Measurements from ENCODE around the gene THOP1.

Gene THOP1

DNA sequence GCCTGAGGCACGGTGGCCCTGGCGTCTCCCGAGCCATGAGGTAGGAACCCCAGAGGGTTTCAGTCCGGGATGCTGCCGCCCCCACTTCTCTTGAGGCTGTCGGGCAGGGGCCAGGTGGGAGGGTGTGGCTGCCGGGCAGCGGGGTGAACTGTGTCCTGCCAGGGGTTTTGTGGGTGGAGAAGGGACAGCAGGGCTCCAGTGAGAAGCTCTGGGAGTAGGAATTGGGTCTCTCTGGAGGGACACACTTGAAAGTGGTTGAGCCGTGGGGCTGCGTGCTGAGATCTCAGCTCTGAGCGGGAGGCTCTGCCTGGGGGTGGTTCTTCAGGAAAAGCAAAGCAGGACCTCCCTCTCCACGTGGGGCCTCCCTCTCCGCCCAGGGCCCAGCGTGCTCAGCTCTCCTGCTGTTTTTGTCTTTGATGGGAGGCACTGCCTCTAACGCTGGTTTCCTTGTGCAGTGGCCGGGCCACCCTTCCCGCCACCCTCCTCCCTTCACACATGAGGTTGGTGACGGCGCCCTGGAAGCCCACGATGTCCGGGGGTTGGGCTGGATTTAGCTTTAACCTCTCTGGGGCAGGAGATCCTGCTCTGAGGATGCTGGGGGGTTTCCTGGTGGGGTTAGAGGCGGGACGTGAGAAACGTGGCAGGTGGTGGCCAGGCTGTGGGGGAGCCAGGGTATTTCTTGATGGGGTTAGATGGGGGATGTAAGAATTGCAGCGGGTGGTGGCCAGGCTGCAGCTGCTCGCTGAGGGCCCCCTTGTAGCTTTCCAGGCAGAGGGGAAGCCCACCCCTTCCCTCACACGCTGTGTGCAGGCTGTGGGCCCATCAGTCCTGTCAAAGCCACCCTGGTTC, 19.1 kb downstream of the THOP1 start:
- FAIRE-seq: no peak

DNA sequence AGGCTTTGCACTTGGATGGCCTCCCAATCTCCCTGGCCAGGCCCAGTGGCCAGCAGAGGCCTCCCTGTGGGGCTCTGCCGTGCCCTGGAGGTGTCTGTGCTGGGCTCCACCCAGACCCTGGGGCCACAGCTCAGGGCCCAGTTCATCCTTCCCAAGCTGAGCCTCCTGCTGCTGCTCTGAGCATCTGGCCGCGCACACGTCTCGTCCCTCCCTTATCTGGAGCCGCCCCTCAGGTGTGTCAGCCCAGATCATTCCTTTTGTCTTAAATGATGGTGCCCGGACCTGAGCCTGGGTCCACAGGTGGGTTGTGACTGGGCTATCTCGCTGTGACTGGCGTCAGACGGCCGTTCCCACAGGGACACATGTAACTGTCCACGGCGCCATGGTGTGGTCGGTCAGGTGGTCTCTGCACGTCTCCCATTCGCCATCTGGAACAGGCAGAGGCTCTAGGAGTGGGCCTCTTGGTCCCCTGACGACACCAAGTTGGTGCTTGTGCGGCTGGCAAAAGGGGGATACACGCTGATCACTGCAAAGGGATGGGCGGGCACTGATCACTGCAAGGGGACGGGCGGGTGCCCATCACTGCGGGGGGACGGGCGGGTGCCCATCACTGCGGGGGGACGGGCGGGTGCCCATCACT, 20.1 kb downstream of the THOP1 start:
- no peak for FAIRE-seq

GRCh38 chr19:2805991-2806649, 20.8 kb downstream of the THOP1 start:
- FAIRE-seq: no peak

DNA sequence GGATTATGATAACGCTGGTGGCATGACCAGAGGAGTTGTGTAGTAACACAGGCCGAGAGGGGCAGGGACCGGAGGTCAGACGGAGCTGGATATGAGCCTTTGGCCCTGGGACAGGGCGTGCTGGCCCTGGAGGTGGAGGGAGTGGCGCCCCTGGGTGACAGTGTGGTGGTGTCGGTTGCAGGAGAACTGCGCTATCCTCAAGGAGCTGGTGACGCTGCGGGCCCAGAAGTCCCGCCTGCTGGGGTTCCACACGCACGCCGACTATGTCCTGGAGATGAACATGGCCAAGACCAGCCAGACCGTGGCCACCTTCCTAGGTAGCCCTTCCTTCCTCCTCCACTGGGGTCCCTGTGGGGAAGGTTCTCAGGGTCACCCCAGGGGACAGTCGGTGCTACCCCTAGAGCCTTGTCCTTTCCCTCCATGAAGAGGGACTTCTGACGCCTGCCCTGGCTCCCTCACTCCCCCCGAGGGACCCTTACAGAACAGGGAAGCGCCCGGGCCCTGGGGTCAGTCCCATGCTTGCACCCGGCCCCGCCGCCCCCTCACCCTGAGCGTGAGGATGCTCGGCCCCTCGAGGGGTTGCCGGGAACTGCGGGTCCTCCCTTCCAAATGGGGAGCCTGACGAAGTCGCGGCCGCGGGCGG, 21.6 kb downstream of the THOP1 start:
- FAIRE-seq: no peak

DNA sequence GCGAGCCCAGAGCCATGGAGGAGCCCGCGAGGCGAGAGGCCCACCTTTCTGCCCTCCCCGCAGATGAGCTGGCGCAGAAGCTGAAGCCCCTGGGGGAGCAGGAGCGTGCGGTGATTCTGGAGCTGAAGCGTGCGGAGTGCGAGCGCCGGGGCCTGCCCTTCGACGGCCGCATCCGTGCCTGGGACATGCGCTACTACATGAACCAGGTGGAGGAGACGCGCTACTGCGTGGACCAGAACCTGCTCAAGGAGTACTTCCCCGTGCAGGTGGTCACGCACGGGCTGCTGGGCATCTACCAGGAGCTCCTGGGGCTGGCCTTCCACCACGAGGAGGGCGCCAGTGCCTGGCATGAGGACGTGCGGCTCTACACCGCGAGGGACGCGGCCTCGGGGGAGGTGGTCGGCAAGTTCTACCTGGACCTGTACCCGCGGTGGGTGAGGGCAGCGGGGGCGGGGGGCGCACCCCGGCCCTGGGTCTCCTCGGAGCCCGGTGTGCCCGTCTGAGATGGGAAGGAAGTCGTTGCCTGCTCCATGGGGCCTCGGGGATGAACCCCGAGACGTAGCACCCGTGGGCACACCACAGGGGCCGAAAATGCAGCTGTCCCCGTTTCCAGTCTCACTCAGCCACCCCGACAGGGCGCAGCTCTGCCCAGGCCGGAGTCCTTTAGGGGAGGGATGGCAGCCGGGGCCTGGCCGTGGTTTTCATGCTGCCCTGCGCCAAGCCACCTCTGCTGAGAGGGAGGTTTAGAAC, 22.3 kb downstream of the THOP1 start:
- no peak for FAIRE-seq

DNA sequence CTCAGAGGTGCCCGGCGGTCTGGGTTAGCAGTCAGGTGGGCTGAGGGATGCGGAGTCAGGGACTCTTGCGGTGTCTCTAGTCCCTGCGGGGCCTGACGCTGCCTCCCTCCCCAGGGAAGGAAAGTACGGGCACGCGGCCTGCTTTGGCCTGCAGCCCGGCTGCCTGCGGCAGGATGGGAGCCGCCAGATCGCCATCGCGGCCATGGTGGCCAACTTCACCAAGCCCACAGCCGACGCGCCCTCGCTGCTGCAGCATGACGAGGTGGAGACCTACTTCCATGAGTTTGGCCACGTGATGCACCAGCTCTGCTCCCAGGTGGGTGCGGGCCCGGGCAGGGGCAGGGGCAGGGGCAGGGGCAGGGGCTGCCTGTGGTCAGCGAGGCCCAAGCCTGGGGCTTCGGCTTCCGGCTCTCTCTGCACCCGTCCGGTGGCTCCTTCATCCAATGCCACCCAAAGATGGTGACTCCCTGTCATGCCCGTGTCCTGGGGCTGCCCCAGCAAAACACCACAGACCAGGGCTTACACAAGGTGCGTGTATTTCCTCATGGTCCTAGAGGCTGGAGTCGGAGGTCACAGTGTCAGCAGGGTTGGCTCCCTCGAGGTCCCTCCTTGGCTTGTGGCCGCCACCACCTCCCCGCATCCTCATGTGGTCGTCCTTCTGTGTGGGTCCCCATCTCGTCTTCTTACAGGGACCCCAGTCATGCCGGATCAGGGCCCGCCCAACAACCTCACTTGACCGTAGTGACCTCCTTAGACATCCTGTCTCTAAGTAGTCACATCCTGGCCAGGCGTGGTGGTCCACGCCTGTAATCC, 23.0 kb downstream of the THOP1 start:
- FAIRE-seq: no peak

DNA sequence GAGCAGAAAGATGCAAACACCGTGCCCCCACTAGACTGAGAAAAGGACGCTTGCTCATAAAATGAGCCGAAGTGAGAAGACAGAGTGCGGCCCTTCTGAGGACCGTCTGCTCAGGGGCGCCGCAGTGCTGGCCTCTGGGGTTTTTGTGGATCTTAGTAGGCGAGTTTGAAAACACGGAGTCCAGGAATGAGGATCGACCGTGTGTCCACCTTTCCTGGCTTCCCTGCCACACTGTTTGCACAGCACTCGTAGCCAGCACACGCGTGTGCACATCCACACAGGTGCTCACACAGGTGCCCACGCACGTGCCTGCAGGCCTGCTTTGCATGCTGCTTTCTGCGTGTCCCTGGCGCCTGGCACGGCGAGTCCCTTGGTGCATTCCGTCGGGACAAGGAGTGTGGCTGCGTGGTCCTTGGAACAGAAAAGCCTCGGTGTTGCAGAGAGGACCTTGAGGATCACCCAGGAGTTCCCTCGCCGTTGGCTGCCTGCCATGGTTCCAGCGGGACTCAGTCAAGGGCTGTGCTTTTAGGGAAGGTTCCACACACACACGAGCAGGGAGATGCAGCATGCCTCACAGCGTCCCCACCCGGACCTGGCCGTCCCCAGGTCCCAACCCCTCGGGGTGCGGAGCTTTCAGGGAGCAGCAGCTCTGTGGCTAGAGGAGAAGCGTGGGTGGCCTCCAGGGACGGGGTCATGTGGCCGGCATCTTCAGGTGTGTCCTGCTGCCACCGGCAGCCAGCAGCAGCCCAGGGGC, 24.3 kb downstream of the THOP1 start:
- FAIRE-seq: no peak

DNA sequence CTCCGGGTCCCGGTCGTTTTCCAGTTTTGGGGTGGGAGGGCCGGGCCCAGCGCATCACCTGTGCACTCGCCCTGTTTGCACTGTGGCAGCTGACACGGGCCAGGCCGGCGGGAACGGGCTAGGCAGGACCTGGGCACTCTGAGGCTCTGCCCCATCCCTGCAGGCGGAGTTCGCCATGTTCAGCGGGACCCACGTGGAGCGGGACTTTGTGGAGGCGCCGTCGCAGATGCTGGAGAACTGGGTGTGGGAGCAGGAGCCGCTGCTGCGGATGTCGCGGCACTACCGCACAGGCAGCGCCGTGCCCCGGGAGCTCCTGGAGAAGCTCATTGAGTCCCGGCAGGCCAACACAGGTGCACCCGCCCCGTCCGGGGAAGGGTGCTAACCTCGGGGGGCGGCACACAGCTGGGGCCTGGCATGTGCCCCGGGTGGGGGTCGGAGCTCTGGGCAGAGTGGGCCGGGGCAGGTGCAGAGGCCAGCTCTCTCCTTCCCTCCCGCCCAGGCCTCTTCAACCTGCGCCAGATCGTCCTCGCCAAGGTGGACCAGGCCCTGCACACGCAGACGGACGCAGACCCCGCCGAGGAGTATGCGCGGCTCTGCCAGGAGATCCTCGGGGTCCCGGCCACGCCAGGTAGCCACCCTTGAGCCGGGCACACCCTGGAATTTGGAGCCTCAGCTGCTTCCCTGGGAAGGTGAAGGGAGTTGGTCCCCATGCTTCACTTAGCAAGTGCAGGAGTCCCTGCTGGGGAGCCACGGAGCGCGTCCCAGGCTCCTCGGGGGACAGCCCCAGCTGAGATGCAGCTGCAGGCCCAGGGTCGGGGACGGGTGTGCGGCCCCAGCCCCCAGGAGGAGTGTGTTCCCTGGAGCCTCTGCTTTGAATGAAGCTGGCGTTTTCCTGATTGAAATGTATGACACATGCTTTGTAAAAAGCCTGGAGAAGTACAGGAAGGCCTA, 25.1 kb downstream of the THOP1 start:
- FAIRE-seq: no peak

GRCh38 chr19:2811221-2811722, 26.0 kb downstream of the THOP1 start:
- no peak for FAIRE-seq

GRCh38 chr19:2811735-2812413, 26.6 kb downstream of the THOP1 start:
- no peak for FAIRE-seq

GRCh38 chr19:2812414-2813234, 27.3 kb downstream of the THOP1 start:
- no peak for FAIRE-seq

DNA sequence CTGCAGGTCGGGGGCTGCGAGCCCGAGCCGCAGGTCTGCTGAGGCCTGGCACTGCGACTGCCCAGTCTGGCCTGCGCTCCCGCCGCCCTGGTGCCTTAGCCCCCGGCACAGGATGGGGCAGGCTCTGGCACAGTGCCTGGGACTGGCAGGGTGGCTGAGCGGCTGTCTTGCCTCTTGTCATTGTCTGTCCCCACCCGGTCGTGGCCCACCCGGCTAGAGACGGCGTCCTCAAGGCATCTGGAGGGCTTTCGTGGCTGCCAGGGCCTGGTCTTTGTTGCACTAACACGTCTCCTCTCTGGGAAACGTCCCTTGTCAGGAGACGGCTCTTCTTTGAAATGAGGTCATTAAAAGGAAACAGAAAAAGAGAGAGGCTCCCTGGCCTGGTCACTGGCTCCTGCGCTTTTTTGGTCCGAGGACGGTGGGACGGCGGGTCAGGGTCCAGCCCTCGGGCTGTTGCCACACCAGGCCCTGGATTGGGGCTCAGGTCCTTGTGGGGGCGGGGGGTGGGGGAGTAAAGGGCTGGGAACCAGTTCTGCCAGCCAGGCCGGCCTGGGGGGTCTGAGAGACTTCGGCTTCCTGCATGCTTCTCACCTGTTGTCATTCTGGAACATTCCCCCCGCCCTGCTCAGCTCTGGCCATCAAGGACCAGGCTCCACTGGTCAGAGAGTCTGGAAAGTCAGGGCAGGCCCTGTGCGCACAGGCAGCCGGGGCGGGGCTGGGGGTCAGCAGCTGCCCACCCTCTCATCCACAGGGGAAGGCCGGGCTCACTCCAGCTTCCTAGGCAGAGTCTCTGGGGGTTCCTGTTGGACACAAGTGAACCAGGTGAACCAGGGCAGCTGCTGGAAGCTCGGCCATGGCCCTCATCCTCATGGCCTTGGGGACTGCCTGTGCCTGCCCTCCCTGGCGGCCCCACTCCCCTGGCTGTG, 28.2 kb downstream of the THOP1 start:
- no peak for FAIRE-seq

GRCh38 chr19:2814426-2814825, 29.1 kb downstream of the THOP1 start:
- no peak for FAIRE-seq

- no peak for FAIRE-seq
These were observed 29.9 kb downstream of the THOP1 start for GRCh38 chr19:2815191-2815614.

- no peak for FAIRE-seq
These were observed 30.6 kb downstream of the THOP1 start for GRCh38 chr19:2815923-2816322.

- FAIRE-seq: no peak
These were observed 31.3 kb downstream of the THOP1 start for GRCh38 chr19:2816641-2817040.
